ENCODE data around the gene R3HDML.
A peak's percentile ranks its signal among the peaks of the same experiment; 100 is the strongest.

R3HDML gene

GRCh38 chr20:44367746-44368145 is 30.9 kb downstream of the R3HDML start:
- no peak for DNase-seq

GRCh38 chr20:44370639-44371218 is 33.9 kb downstream of the R3HDML start:
- no peak for DNase-seq

GRCh38 chr20:44382641-44383040 is 45.8 kb downstream of the R3HDML start:
- DNase-seq: no peak

GRCh38 chr20:44384423-44385027 is 47.7 kb downstream of the R3HDML start:
- peak; percentile 15 for DNase-seq

GRCh38 chr20:44388466-44389023 is 51.7 kb downstream of the R3HDML start:
- DNase-seq: no peak

GRCh38 chr20:44389871-44390270 is 53.0 kb downstream of the R3HDML start:
- DNase-seq: no peak

- DNase-seq: no peak
Measured at GRCh38 chr20:44390280-44390679, 53.4 kb downstream of the R3HDML start.

- DNase-seq: no peak
Measured at GRCh38 chr20:44392088-44392775, 55.4 kb downstream of the R3HDML start.

- no peak for DNase-seq
Measured at GRCh38 chr20:44392776-44393607, 56.1 kb downstream of the R3HDML start.

GRCh38 chr20:44393608-44394451 is 57.0 kb downstream of the R3HDML start:
- no peak for DNase-seq

- no peak for DNase-seq
Measured at GRCh38 chr20:44394452-44394701, 57.5 kb downstream of the R3HDML start.

- no peak for DNase-seq
Measured at GRCh38 chr20:44394702-44395460, 58.0 kb downstream of the R3HDML start.

GRCh38 chr20:44395461-44396340 is 58.9 kb downstream of the R3HDML start:
- no peak for DNase-seq

- DNase-seq: no peak
Measured at GRCh38 chr20:44396369-44397130, 59.7 kb downstream of the R3HDML start.

- DNase-seq: no peak
Measured at GRCh38 chr20:44398335-44398734, 61.5 kb downstream of the R3HDML start.

GRCh38 chr20:44399446-44399845 is 62.6 kb downstream of the R3HDML start:
- DNase-seq: no peak

GRCh38 chr20:44400671-44400969 is 63.8 kb downstream of the R3HDML start:
- DNase-seq: no peak

All from NCI-H1048 (cell line).